ENCODE measurements around the gene RYR1.

RYR1 gene

GRCh38 chr19:38528213-38528755 is 94.8 kb downstream of the RYR1 start:
- no peak overlapping the region for H3K4me3 ChIP-seq (ENCODE audit: low read depth, low read length)
- TF ChIP-seq, protein P1, sequence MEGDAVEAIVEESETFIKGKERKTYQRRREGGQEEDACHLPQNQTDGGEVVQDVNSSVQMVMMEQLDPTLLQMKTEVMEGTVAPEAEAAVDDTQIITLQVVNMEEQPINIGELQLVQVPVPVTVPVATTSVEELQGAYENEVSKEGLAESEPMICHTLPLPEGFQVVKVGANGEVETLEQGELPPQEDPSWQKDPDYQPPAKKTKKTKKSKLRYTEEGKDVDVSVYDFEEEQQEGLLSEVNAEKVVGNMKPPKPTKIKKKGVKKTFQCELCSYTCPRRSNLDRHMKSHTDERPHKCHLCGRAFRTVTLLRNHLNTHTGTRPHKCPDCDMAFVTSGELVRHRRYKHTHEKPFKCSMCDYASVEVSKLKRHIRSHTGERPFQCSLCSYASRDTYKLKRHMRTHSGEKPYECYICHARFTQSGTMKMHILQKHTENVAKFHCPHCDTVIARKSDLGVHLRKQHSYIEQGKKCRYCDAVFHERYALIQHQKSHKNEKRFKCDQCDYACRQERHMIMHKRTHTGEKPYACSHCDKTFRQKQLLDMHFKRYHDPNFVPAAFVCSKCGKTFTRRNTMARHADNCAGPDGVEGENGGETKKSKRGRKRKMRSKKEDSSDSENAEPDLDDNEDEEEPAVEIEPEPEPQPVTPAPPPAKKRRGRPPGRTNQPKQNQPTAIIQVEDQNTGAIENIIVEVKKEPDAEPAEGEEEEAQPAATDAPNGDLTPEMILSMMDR (IDR thresholded peaks at IDR 0.05; ENCODE audit: low read depth, low read length, missing control alignments) = no peak

DNA sequence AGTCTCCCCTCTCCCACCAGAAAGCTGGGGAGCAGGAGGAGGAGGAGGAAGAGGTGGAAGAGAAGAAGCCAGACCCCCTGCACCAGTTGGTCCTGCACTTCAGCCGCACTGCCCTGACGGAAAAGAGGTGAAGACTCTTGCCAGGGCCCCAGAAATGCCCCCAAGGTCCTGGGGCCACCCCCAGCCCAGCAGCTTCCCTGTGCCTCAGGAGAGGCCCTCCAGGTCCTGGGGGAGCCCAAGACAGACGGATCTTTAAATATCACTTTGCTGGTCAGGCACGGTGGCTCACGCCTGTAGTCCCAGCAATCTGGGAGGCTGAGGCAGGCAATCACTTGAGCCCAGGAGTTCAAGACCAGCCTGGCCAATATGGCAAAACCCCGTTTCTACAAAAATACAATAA is 95.4 kb downstream of the RYR1 start:
- no peak overlapping the region for H3K4me3 ChIP-seq (ENCODE audit: low read depth, low read length)
- no peak for DNase-seq (ENCODE audit: low read depth)
- TF ChIP-seq, protein P1 (IDR thresholded peaks at IDR 0.05; ENCODE audit: low read depth, low read length, missing control alignments) = no peak

More at GRCh38 chr19:38528213-38528755, 94.8 kb downstream of the RYR1 start:
- DNase-seq (ENCODE audit: low read depth) = no peak

- DNase-seq (ENCODE audit: low read depth) = no peak
- TF ChIP-seq, protein P1 (IDR thresholded peaks at IDR 0.05; ENCODE audit: low read depth, low read length, missing control alignments) = no peak
Measured at GRCh38 chr19:38531515-38531914, 98.0 kb downstream of the RYR1 start.

GRCh38 chr19:38532939-38533338 is 99.4 kb downstream of the RYR1 start:
- no peak overlapping the region for H3K4me3 ChIP-seq (ENCODE audit: low read depth, low read length)
- DNase-seq (ENCODE audit: low read depth) = no peak
- TF ChIP-seq, protein P1 (IDR thresholded peaks at IDR 0.05; ENCODE audit: low read depth, low read length, missing control alignments) = no peak

More at GRCh38 chr19:38531515-38531914, 98.0 kb downstream of the RYR1 start:
- no peak overlapping the region for H3K4me3 ChIP-seq (ENCODE audit: low read depth, low read length)

GRCh38 chr19:38534574-38534973 is 101.1 kb downstream of the RYR1 start:
- no peak overlapping the region for H3K4me3 ChIP-seq (ENCODE audit: low read depth, low read length)
- DNase-seq (ENCODE audit: low read depth) = no peak
- TF ChIP-seq, protein P1 (IDR thresholded peaks at IDR 0.05; ENCODE audit: low read depth, low read length, missing control alignments) = no peak

- no peak for DNase-seq (ENCODE audit: low read depth)
- TF ChIP-seq, protein P1 (IDR thresholded peaks at IDR 0.05; ENCODE audit: low read depth, low read length, missing control alignments) = no peak
- no peak overlapping the region for H3K4me3 ChIP-seq (ENCODE audit: low read depth, low read length)
Measured at GRCh38 chr19:38535212-38535611, 101.7 kb downstream of the RYR1 start.

Data from GM12864 (cell line).